NK-92 (cell line): Measurements from ENCODE around the gene DHRSX.
"Not testable (repeated sequence)": the region's sequence is repeated elsewhere in the genome, so short reads cannot be mapped to it uniquely, and the experiment has no call there.

Experiments
- DNase-seq: peaks from one replicate; lab custom pipeline; 2025; ENCODE audit not compliant: unreplicated experiment; lab: John Stamatoyannopoulos, UW

DHRSX gene

DNA sequence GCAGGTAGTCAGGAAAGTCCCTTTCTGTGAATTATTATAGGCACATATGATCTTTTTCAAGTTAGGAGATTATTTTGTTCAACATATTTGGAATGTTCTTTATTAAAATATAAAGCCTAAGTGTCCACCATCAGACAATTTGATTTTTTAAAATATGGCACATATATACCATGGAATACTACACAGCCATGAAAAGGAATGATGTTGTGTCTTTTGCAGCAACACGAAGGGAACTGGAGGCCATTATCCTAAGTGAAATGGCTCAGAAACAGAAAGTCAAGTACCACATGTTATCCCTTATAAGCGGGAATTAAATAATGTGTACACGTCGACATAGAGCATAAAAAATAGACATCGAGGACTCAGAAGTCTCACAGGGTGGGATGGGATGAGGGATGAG, 73.0 kb downstream of the DHRSX start:
- DNase-seq, result no peak

DNA sequence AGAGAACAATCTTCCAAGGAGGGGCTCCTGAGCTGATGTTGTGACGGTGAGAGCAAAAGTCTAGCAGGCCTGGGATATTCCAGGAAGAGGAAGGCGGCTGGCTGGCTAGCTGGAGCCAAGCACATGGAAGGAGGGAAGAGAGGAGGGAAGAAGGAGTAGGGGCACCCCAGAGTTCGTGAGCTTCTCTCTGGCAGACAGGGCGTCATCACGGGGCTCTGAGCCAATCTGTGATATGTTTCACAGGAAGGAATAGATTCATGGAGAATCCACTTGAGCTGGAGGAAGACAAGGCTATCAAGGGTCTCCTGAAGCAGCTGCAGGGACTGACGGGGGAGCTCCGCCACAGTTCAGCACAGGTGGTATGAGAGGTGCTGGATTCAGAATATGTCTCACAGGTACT, 73.6 kb downstream of the DHRSX start:
- no peak for DNase-seq

DNA sequence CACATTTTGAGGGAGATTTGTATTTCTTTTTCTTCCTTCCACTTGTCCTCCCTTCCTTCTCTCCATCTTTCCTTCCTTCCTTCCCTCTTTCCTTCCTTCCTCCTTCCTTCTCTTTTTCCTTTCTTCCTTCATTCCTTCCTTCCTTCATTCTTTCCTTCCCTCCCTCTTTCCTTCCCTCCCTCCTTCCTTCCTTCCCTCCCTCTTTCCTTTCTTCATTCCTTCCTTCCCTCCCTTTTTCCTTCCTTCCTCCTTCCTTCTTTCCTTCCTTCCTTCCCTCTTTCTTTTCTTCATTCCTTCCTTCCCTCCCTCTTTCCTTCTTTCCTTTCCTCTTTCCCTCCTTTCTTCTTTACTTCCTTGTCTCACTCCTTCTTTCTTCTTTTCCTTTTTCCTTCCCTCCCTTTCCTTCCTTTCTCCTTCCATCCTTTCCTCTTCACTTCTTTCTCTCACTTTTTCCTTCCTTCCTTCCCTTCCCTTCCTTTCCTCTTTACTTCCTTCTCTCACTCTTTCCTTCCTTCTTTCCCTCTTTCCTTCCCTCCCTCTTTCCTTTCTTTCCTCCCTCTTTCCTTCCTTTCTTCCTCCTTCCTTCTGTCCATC, 74.4 kb downstream of the DHRSX start:
- DNase-seq, result no peak

DNA sequence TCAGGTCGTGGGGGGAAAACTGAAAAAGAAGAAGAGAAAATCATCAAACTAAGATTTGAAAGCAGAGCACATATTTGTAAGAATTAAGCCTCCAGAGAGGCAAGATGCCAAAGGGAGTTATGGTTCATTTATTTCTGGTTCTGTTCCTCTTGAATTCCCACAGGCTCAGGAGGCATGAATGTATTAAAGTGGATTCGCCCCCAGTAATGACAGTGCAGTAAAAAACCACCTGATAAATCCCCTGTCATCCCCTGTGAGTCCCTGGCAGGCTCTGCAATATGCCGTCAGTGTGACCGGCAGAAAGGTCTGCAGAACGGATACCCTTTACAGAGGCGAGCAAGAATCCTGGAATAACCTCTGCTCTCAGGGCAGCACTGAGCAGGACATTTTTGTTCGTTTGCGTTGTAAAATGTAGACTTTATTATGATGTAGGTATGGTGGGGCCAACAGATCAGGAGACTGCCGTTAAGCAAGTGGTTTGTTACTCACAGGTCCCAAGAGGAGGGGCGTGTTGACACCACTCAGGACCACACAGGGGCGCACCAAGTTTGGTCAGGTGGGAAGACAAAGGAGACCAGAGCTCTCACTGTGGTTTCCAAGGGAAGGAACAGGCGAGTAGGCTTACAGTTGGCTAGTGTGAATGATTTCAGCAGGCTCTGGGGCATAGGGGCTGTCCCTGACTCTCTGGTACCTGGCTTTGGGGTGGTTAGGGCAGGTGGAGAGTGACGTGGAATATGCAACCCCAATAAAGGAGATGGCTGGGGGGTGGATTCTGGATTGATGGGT, 75.3 kb downstream of the DHRSX start:
- no peak for DNase-seq

DNA sequence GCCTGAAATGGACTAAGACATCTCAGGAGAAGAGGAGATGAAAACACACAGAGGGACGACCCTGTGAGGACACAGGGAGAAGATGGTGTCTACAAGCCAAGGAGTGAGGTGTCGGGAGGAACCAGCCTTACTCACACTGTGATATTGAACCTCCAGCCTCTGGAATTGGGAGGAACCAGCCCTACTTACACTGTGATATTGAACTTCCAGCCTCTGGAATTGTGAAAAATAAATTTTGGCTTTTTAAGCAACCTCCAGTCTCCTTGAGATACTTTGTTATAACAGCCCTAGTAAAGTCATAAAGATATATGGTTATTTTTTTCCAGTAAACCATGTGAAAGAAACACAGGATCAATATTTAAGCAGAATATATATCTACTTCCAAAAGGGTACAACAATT, 76.5 kb downstream of the DHRSX start:
- DNase-seq, result no peak

DNA sequence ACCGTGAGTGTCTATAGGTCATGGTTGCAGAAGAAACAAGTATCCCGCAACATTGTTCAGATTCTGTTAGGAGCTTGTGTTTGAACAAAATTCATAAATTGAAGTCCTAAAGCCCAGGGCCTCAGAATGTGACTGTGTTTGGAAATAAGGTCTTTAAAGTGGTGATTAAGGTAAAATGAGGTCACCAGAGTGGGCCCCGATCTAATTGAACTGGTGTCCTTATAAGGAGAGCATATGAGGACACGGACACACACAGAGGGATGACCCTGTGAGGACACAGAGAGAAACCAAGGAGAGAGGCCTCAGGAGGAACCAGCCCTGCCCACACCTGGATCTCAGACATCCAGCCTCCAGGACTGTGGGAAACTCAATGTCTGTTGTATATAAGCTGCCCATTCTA, 76.9 kb downstream of the DHRSX start:
- DNase-seq, result no peak

DNA sequence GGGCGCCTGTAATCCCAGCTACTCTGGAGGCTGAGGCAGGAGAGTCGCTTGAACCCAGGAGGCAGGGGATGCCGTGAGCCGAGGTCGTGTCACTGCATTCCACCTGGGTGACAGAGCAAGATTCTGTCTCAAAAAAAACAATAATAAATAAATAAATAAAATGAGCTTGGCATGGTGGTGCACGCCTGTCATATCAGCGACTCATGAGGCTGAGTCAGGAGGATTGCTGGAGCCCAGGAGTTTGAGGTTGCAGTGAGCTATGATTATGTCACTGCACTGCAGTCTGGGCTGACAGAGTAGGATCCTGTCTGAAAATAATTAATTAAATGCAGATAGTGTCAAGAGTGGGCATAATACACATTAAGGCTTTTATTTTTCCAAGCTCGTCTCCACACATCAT, 77.5 kb downstream of the DHRSX start:
- DNase-seq, result no peak

DNA sequence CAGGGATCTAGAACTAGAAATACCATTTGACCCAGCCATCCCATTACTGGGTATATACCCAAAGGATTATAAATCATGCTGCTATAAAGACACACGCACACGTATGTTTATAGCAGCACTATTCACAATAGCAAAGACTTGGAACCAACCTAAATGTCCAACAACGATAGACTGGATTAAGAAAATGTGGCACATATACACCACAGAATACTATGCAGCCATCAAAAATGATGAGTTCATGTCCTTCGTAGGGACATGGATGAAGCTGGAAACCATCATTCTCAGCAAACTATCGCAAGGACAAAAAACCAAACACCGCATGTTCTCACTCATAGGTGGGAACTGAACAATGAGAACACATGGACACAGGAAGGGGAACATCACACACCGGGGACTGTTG, 81.4 kb downstream of the DHRSX start:
- not testable (repeated sequence) for DNase-seq

DNA sequence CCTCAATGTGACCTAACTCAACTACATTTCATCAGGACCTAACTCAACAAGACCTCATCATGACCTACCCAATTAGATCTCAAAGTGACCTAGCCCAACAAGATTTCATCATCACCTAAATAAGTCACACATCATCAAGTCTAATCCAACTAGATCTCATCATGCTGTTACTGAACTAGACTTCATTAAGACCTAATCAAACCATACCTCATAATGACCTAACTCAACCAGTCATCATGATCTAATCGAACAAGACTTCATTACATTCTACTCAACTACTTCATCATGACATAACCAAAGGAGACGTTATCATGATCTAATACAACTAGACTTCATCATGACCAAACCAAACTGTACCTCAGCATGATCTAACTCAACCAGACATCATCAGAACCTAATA, 82.8 kb downstream of the DHRSX start:
- no peak for DNase-seq

DNA sequence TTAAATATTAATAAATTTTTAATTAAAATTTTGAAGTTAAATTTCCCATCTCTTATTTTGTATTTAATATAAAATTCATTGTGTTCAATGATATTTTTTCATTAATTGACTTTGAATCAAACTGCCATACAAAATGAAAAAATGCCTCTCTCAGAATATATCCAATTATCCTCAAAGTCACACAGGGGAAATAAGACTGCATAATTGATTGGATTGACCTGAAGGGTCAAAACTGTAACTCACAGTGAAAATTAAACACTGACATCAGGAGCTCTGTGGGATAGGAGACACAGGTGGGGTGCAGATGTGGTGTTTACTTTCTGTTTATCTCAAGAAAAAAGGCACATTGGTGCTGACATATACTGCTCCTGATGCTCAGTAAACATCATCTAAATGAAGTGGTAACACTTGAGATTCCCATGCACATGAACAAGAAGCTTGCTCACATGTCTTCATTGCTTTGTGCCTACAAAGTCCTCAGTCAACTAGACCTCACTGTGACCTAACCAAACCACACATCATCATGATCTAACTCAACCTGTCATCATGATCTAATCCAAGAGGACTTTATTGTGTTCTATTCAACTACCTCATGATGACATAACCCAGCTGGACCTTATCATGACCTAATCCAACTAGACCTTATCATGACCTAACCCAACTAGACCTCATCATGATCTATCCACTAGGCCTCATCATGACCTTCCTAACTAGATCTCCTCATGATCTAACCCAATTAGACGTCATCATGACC, 83.7 kb downstream of the DHRSX start:
- no peak for DNase-seq

DNA sequence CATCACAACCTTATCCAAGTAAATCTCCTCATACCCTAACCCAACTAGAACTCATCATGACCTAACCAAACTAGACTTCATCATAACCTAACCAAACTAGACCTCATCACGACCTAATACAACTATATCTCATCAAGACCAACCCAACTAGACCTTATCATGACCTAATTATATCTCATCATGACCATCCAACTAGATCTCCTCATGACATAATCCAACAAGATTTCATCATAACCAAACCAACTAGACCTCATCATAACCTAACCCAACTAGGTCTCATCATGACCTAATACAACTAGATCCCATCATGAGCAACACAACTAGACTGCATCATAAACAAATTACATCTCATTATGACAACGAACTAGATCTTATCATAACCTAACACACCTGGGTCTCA, 86.4 kb downstream of the DHRSX start:
- no peak for DNase-seq

DNA sequence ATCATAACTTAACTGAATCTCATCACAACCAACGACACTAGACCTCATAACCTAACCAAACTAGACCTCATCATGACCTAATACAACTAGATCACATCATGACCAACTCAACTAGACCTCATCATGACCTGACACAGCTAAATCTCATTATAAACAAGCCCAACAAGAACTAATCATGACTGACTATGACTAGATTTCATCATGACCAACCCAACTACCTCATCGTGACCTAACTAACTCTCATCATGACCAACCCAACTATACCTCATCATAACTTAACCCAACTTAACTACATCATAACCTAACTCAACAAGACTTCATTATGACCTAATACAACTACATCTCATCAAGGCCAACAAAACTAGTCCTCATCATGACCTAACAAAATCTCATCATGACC, 86.8 kb downstream of the DHRSX start:
- no peak for DNase-seq

DNA sequence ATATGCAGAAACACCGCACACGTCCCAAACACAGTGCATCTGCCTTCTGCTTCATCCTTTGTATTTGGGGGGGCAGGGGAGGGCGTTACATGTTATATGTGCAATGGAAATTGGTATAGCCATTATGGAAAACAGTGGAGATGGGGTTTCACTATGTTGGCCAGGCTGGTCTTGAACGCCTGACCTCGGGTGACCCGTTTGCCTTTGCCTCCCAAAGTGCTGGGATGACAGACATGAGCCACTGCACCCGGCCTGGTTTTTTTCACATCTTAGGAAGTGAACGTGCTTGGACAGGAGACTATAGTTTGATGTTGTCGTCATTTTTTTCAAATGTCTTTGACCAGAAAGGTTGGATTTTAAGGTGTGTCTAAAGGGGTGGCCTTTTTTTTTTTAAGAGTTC, 88.6 kb downstream of the DHRSX start:
- DNase-seq, result no peak

DNA sequence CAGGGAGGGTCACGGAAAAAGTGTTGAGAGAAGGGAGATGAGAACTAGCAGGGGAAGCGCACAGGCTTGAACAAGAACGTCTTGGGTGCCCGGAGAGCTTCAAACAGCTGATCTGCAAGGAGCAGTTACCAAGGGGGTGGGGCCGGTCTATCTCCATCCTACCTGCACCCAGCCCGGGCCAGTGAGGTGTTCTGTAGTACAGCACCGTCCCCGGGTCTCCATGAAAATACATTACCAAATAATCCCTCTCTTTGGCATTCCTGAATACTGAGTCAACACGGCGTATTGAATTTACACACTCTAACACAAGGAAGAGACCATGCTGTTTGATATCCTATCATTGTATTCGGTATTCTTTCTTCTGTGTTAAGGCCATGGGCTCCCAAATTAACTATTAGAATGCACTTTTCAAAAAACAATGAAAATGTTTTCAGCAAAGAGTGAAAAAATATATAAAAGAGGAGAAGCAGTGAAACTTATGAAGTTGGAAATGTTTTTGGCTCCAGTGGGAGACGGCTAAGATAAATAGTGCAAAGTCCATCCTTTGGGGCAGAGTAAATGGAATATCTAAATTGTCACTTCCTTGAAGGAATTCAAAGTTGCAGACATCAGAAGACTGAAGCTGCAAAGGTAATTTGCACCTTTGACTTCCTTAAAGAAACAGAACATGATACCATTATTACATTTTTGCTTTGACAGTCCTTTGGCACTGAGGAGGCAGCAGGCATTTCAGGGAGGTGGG, 90.3 kb downstream of the DHRSX start:
- DNase-seq, result no peak

DNA sequence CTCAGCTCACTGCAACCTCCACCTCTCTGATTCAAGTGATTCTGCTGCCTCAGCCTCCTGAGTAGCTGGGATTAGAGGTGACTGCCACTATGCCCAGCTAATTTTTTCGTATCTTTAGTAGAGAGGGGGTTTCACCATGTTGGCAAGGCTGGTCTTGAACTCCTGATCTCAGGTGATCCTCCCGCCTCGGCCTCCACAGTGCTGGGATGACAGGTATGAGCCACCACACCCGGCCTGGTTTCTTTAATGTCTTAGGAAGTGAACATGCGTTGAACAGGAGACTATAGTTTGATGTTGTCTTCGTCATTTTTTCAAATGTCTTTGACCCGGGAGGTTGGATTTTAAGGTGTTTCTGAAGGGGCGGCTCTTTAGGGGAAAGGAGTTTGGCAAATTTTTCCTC, 91.0 kb downstream of the DHRSX start:
- DNase-seq, result no peak

DNA sequence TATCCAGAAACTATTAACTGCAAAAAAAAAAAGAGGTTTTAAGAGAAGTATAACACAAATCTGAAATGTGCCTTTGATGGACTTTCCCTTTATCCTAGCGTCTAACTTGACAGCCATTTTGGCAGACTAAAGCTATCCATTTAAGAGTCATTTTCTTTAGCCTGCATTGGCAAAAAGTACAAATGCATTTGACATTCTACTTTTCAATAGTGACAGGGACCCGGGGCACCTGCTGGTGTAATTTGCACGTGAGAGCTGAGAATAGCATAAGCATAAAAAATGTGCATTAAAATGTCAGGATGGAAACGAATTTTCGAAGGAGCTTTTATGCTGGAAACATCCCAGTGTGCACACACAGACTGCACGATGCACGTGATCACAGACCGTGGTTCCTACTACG, 91.9 kb downstream of the DHRSX start:
- DNase-seq, result no peak

DNA sequence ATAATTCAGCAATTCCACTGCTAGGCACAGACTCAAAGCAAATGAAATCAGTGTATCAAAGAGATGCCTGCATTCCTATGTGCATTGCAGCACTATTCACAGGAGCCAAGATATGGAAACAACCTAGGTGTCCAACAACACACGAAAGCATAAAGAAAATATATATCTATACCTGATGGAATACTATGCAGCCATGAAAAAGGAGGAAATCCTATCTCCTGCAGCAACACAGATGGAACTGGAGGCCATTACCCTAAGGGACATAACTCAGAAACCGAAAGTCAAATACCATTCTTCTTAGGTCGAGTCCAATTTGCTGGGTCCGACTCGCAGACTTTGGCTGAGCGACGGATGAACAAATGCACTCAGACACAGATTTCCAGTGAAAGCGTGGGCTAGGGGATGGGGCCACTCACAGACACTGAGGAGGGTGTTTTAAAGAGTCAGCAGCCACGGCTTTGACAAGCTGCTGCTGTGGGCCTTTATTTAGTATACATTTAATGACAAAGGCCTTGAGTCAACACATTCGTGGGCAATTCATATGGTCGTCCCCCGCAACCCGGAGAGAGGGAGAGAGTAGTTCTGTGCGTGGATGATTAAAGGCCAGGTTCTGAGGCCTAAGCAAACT, 93.8 kb downstream of the DHRSX start:
- no peak for DNase-seq

DNA sequence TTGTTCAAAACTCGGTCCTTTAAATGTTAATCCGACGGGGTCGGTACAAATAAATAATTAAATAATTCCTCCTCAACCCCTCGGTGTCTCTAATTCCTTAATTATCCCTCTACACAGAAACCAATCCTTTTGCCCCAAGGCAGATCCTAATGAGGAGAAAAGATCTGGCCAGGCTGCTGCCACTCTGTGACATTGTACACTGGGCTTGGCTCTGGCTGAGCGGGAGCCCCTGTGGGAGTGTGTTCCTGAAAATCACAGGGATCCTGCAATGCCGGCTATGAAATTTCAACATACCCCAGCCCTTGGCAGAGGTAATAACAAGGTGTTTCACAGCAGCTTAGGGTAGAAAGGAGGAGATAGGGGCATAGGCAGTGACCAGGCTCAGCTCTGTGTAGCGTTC, 96.0 kb downstream of the DHRSX start:
- DNase-seq, result no peak

DNA sequence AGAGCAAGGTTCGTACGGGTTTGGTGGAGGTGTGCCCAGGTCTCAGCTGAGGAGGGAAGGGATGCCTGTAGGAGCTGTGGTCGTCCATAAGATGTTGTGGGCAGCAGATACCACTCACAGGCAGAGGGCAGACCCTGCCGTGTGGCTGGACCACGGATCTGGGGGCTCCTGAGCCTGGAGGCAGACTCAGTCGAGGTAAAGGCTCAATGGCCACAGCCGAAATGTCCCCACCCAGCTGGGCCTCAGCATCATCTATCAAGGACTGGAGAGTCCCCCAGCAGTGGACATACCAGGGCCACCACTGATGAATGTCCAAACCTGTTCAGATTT, 98.5 kb downstream of the DHRSX start:
- no peak for DNase-seq

DNA sequence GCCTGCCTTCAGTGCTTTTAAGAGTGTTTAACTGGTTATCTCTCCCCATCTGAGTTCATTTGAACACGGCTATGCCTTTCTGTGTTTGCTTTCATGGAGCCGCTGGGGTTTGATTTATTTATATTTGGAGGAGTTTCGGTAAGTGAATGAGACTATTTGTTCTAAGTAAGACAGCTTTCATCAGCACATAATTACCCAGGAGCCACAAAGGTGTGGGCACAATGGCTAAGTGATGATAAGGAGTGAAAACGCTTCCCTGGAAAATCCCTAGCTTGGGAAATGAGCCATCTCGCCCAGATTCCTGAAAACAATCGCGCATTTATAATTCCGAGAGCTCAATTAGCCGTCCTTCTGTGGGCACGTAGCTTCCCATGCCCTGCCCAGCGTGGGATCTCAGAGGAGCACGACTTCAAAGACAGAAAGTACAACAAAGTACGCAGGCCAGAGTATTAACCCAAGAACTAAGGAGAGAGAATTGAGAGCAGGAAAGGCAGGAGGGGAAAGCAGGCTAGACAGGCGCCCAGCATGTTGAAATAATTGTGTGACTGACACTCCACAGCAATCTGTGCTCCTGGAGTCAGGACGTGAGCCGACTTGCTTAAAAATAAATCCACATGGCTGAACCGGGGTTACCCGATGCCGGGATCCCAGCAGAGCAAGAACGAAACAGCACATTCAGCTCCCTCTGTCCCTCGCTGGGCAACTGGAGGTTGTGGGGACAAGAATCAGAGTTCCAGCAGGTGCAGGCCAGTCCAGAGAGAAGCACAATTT, 99.0 kb downstream of the DHRSX start:
- DNase-seq, result no peak

DNA sequence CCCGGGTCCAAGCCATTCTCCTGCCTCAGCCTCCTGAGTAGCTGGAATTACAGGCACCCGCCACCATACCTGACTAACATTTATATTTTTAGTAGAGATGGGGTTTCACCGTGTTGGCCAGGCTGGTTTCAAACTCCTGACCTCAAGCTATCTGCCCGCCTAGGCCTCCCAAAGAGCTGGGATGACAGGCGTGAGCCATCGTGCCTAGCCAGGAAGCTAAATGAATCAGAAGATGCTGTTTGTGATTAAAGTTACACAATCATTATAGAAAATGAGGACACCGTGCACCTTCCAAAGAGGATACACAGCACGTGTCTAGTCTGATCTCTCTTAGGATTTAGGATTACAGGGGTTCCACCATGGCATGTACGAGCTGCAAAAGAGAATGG, 99.6 kb downstream of the DHRSX start:
- no peak for DNase-seq
